Measurements from ENCODE around the gene ABCG1.

Gene ABCG1

DNA sequence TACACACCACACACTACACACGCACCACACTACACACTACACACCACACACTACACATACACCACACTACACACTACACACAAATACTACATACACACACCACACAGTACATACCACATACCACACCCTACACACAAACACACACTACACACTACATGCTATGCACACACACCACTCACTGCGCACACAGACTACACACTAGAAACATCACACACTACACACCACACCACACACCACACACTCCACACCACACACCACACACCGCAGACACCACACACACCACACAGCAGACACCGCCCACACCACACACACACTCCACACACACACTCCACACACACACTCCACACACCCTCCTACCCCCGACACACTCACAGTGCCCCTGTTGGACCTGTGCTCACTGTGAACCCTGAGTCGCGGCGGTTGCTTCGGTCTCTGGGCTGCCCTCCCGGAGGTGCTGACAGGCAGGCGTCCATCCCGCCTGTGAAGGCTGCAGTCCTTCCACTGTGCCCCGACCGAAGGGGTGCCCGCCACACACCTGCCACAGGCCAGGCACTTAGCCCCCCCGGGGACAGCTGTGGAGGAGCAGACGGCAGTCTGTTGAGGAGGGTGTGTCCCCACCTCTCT, 74.8 kb downstream of the ABCG1 start:
- no peak for DNase-seq

DNA sequence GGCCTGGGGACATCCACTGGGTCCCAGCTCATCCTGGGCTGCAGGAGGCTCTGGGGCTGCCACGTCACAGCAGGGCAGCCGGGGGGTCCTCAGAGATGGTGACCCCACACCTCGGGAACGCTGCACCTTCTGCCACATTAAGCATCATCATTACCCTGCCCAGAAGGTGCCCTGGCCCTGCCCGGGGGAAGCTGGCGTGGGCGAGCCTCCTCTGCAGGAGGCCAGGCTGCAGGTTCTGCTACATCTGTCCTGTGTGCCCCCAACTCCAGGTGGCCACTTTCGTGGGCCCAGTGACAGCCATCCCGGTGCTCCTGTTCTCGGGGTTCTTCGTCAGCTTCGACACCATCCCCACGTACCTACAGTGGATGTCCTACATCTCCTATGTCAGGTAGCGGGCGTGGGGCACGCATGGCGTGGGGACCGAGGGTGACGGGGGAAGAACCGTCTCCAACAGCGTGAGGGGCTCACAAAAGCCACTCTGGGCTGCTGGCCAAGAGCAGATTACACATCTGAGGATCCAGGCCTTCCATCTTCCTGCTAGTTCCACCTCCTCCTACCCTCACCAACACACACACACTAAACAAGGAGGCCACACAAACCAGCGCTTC, 75.4 kb downstream of the ABCG1 start:
- DNase-seq = no peak

DNA sequence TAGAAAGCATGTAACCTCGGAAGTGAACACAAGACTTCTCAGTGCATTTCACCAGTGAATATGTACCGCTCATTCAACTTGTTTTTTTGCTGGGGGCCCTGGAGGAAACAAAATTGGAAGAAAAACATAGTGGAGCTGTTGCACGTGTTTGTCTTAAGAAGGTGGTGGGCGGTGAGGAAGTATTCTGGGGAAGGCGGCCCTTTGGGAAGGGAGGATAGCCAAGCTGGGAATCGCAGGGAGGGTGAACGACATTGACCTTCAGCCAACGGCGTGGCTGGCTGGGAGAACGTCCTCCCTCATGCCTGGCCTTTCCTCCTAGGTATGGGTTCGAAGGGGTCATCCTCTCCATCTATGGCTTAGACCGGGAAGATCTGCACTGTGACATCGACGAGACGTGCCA, 76.9 kb downstream of the ABCG1 start:
- DNase-seq = peak; percentile 7

DNA sequence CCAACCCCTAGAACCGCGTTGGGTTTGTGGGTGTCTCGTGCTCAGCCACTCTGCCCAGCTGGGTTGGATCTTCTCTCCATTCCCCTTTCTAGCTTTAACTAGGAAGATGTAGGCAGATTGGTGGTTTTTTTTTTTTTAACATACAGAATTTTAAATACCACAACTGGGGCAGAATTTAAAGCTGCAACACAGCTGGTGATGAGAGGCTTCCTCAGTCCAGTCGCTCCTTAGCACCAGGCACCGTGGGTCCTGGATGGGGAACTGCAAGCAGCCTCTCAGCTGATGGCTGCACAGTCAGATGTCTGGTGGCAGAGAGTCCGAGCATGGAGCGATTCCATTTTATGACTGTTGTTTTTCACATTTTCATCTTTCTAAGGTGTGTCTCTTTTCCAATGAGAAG, 77.6 kb downstream of the ABCG1 start:
- DNase-seq = peak; percentile 55

DNA sequence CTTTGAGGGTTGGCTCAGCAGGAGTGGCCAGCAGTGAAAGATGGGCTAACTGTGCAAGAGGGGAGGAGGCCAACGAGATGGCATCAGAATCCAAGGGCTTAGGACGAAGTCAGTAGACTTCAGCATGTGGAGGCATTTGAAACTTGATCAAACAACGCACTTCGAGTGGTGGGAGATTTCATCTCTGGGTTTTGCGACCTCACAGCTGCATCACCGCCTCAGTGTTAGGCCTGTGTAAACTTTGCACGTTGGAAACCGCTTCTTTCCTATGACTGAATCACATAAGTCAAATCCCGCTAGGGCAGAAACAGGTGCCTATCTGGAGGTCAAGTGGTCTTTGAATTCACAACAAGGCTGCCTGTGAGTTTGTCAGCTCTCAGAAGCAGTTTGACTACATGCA, 78.4 kb downstream of the ABCG1 start:
- DNase-seq = no peak

DNA sequence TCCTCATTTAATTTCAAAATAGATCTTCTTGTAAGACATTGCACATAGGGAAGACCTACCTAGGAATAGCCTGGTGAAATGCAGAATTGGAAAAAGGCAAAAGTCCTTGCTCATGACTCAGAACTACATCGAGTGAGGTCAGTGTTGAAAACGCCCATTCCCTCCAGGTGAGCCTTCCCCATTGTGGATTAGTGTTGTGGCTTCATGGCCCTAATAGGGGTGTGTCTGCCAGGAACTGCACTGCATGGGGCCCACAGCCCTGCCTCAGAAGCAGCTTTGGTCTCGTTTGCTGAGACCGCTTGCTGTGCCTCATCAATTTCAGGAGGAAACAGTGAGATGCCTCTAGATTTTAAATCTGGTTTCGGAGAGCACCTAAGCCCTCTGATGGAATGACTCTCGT, 79.3 kb downstream of the ABCG1 start:
- no peak for DNase-seq

DNA sequence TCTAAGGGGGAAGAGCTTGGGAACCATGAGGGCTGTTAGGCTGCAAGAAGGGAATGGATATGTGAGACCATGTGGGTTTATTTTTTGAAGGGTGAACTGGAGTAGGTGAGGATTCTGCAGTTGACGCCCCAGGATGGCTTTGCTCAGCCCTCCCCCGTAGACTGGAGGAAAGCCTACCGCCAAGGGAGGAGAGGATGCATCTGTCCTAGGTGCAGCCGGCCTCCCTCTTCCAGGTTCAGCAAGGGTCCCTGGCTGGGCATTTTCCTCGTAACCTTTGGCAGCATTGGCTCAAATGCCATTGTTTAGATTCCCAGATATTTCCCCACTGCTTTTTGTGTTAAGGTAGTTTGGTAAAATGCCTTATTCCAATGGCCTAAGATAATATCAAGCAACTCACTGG, 79.7 kb downstream of the ABCG1 start:
- no peak for DNase-seq

DNA sequence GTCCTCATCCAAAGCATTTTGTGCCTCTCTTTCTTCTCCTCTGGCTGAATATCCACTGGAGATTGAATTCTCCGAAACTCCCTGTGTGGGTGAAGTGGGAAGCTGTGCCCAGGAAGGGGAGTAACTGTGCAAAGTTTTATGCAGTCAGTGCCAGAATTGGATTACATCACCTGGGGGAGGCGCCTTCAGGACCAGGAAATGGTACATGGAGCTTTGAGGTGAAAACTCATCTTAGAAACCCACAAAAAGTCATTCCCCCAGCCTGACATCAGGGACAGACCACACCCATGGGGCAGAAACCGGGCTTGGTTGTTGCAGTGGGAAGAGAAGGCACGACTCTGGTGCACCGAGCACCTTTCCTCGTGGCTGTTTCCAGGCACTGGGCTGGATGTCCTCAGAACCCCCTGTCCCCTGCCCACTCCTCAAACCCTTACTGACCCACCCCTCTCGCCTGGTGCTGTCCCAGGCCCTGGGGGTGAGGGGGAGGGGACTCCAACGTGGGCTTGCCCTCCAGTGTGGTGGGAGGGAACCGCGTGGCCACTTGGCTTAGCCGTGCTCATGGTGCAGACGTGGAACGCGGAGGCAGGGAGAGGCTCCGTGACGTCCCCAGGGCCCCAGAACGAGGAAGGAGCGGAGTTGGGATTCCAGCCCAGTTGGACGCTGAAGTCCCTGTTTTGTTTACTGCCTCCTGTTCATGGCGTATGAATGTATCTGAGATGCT, 80.5 kb downstream of the ABCG1 start:
- peak; percentile 56 for DNase-seq

DNA sequence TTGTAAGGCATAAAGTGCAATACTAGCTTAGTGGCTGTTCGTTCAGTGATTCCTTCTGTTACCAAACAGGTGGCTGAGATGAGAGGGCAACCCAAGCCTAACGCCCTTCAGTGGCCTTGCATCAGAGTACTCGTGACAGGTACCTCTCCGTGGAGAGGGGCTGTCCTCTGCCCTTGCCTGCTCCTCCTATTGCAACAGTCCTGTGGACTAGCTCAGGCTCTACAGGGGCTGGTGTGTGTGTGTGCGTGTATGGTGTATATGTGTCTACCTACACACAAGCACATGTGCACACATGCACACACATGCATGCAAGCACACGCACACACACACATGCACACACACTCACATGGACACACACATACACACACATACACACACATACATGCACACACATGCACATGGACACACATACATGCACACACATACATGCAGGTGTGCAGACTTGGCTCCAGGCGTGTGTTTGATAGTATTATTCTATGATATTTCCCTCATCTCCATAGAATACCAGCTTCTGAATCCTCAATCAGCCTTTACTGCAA, 81.2 kb downstream of the ABCG1 start:
- DNase-seq = no peak

DNA sequence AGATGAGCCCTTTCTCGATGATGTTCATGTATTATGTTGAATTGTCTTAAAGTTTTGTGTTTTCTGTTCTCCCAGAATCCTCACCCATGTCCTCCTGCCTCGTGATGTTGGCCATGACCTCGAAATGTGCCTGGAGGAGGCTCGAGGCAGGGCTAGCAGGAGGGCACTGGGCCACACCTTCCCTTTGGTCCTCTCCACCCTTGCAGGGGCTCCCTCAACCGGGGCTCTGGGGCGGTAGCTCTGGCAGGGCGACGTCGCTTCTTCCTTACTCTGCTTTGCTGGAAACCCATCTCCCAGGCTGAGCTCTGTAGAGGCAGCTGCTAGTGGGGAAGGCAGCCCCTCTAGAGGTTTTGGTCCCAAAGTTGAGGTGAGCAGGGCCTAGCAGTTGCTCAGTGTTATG, 82.0 kb downstream of the ABCG1 start:
- DNase-seq = no peak

DNA sequence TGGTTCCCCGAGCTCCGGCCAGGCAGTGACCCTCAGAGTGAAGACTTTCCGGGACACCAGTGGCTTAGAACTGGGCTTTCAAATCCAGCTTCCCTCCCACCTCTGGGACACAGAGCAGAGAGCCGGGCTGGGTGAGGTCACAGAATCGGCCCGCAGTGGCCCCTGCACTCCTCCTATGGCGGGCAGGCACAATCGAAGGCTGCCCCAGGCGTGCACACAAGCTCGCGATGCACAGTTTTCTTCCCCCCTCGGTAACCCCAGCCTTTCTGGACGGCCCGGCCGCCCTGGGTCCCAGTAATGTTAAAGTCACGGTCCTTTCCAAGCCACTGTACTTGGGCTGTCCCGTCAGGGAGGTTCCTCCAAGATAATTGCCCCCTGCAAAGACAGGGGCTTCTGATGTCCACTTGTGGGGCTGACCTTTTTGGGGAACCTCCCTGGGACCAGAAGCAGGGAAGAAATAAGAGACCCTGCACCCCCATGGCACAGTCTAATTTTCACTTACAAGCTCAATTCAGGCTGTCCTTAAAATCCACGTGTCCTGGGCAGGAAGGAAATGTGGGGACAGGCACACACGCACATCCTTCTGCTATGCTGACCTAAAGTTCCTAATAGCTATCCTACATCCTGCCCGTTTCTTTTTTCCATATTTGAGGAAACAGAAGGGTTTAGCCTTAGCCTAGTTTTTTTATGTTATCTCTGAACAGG, 82.6 kb downstream of the ABCG1 start:
- no peak for DNase-seq

DNA sequence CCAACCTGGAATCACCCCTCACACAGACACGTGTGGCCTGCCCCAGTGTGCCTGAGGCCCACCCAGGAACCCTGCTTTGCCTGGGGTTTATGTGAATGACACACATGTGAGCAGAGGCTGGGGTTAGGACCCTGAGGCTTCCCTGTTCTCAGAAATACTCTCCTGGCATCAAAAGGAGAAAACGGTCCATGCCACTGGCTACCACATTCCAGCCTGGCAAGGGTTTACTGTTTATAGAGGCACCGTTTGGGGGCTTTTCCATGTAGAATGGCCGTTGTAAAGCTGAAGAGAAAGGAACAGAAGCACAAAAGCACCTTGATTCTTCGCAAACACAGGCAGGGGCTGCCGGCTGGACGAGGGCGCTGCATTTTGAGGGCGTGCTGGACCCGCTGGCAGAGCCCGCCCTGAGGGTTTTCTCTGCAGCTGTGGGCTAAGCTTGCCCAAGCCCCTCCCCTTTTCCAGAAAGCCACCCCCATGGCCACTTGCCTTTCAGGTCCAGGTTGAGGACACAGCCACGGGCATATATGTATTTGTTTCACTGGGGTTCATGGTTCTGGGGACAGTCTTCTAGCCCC, 83.2 kb downstream of the ABCG1 start:
- no peak for DNase-seq

DNA sequence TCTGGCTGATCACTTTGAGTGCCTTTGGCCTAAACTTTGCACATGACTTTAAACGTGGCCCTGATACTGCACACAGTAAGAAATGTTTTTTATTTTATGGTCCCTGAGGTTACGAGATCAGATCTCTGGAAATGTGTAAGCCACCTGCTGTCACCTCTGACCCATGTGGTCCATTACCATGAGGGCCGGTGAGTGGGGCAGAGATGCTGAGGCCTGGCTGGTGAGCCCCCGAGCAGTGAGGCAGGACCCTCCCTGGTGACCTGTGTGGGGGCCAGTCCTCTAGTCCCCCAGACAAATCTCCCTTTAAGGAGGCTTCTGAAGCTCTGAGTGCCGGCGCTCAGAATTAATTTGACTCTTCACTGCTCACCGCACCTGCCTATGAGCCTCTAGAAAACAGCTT, 83.9 kb downstream of the ABCG1 start:
- no peak for DNase-seq

DNA sequence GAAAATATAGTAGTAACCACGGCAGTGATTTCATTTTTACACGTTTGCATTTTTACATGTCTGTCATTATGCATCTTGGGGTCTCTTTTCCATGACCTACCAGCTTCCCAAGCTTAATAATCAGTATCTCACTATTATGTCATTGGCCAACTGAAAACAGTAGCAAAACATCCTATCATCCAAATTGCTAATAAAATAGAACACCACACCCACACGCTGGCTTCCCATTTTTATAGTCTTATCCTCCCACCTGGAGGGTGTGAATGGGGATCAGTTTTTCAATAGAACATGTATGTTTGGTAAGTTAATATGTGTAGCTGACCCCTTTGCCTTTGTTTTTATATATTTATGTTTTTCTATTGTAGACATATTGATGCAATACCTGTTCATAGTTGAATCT, 84.5 kb downstream of the ABCG1 start:
- DNase-seq = no peak

DNA sequence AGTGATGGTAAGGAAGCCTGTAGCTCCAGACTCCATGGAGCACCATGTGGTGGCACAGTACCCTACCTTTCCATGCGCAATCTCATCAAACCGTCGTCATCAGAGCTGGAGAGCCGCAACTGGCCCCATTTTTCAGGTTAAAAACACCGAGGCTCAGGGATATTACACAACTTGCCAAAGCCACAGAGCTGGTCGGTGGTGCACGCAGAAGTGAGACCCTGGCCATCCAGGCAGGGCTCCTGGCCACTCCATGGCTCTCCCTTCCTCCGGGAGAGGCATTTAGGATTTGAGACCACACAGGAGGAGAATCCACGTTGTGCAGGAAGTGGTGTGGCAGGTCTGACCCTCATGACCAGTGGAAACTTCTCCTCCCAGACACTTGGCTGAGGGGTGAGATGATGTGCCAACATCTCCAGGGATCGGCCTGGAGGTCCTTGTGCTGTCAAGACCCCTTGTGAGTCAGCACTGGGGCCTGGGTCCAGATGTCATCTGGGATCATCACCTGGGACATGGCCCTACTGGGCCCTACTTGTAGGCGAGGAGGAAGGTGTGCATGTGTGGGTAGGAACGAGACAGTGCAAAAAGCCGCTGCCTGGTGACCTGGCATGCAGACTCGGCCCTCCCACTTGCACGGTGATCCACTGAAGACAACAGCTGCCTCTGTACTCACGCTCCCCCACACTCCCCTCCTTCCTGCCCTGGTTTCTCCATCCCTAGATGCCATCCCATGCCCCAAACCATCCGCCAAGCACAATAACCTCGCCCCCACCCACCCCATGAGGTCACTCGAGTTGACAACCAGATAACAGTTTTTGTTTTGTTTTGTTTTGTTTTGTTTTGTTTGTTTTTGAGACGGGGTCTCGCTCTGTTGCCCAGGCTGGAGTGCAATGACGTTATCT, 85.9 kb downstream of the ABCG1 start:
- DNase-seq = no peak

DNA sequence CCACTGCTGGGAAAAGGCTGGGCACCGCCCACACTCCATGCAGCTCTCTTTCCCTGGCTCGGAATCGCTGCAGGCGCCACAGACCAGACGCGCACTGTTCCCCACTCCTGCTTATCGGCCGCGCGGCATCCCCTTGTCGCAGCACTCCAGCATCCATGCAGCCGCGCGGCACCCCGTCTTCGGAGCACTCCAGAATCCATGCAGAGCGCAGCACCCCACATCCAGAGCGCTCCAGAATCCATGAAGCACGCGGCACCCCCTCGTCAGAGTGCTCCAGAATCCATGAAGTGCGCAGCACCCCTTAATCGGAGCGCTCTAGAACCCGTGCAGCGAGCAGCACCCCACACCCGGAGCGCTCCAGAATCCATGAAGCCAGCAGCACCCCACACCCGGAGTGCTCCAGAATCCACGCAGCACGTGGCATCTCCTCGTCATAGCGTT, 86.8 kb downstream of the ABCG1 start:
- no peak for DNase-seq

DNA sequence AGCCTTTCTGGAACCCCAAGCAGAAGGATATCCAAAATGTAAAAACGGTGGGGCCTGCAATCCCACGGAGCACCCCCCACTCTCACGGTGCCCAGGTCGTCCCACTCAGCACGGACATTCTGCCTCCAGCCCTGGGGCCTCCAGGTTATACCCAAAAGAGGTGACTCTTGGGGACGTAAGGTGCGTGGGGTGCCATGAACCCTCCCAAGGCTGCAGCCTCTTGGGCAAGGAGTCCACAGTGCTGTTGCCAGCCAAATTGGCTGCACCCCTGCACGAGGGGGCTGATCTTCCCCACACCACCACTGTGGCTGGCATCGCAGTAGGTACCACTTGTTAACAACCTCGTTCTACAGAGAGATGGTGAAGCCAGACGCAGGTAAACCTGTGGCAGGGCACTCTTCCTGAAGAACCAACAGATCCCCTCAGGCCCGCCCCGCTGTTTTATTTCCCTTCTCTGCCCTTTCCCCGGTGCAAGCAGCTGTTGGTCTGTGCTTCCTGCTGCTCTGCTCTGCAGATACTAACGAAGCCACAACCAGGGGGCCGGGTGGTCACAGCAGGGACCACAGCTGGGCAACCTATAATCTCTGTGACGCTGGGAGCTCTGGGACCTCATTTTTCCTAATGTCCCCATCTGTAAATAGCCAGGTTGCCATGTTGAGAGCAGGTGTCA, 87.6 kb downstream of the ABCG1 start:
- DNase-seq = no peak

DNA sequence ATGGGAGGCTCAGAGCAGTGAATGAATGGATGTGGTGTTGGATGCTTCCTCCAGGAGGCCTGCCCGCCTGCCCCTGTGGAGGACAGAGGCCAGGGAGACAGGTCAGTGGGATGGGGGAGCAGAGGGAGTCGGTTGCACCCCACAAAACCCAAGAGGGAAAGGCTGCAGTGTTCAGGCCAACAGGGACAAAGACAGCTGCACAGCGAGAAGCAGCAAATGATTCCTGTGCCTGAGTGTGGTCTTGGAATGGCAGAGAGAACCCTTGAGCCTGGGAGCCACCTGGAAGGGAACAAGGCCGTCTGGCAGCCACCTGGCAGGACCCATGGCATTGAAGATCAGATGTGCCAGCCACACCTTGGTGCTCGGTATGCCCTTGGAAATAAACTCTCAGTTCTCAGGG, 88.2 kb downstream of the ABCG1 start:
- DNase-seq = no peak

DNA sequence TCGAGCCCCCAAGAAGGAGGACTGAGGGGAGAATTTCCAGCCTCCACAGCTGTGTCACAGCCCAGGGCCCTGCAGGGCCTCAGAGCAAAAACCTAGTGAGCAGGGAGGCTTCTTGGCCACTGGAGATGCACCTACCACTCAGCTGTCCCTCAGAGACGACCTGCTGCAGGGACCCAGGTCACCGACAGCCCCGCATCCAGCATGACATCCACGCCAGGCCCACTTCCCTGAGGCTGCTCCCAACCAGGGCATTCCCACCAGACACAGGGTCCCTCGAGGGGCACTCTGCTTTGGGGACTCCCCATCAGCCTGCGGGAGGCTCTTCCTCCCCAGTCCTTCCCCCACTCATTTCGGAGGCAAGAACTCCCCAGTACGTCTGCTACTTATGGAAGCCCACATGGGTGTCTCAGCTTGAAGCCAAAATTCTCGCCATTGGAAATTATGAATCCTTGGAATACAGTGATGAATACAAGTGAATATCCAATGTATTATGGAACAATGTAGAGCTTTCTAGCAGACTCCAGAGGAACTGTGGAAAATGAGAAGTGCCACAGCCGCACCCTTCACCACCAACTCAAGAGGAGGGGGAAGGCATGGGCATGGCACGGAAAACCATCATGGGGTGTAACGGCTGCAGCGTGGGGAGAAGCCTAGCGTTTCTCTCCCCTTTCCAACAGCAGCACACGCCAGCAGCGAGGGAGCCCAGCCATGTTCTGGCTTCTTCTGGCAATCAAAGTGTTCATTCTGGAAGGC, 89.4 kb downstream of the ABCG1 start:
- DNase-seq = peak; percentile 21

DNA sequence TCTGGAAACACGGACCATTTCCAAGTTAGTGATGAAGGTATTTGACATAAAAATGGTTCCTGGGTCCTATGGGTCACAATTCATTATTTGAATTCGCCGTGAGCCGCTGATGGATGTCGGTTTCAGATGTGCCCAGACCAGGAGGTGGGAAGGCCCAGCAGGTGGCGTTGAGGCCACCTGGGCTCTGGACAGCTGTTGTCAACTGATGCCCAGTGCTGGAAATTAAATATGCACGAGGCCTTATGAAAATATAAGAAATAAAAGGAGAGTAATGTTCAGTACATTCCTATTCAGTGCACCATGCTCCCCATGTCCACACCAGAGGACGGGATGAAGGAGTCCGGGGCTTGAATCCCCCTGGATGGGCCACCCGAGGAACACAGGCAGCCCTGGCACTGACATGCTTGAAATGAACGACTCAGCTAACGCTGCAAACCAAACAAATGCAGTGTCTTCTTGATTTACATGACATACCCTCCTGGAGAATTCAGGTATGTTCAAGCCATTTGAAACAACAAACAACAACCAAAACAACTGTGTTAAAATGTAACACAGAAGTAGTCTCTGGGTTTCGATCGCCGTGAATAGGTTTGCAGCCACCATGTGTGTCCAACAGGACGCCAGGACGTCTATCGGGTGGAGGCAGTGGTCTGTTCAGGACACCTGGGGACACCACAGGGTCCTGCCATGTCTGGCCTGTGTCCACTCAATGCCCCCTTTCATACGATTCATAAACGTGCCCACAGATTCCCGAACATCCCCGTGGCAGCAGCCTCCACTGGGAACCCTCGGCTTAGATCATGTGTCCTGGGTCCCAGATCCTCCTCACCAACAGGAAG, 90.2 kb downstream of the ABCG1 start:
- DNase-seq = no peak
